H1 (cell line): ENCODE results near the gene SLC46A3. TPM values are rescaled to one million over a fixed set of nuclear protein-coding genes. Genes with fewer than 3 reads are reported as not detected.

ENCODE experiments used
- BACH1 ChIP-seq: IDR thresholded peaks from 2 replicates; pipeline ENCODE4 v1.6.1; 2012; ENCODE audit warnings: low read length, improper control_type of control experiment
- CHD7 ChIP-seq: fragments of 300-600 bp; sonication (generic); IDR thresholded peaks from 2 replicates; pipeline ENCODE4 v1.7.1; 2012; ENCODE audit warnings: low read length, moderate library complexity, mild to moderate bottlenecking, inconsistent platforms; ENCODE audit not compliant: insufficient replicate concordance
- MAFK ChIP-seq: IDR thresholded peaks from 2 replicates; pipeline ENCODE4 v1.6.1; 2012; ENCODE audit warnings: low read depth, mild to moderate bottlenecking, improper control_type of control experiment, low read length
- MAX ChIP-seq: IDR thresholded peaks from 2 replicates; pipeline ENCODE4 v1.6.1; 2012; ENCODE audit warnings: inconsistent platforms
- PHF8 ChIP-seq: fragments of 200-600 bp; sonication (generic); conservative IDR thresholded peaks from 2 replicates; pipeline ENCODE4 v1.7.1; 2012; ENCODE audit warnings: low read depth, mild to moderate bottlenecking, inconsistent platforms, low read length, moderate library complexity
- RBBP5 ChIP-seq: IDR thresholded peaks from 2 replicates; pipeline ENCODE4 v1.7.1; 2012; ENCODE audit warnings: low read depth, mild to moderate bottlenecking, inconsistent platforms, low read length, moderate library complexity, borderline replicate concordance
- SIN3A ChIP-seq, 2 experiments: IDR thresholded peaks in 1 of 2; conservative IDR thresholded peaks in 1 of 2; 2 replicates each; pipeline ENCODE4 v1.6.1; 2011 to 2012; ENCODE audit warnings: low read length in 2 of 2, improper control_type of control experiment in 1 of 2, low read depth in 1 of 2, mild to moderate bottlenecking in 1 of 2
- TAF1 ChIP-seq: IDR thresholded peaks from 2 replicates; pipeline ENCODE4 v1.6.1; 2011; ENCODE audit warnings: mild to moderate bottlenecking, low read depth, low read length
- YY1 ChIP-seq: IDR thresholded peaks from 2 replicates; pipeline ENCODE4 v1.6.1; 2011; ENCODE audit warnings: low read depth, mild to moderate bottlenecking, low read length
- polyA plus RNA-seq, 7 experiments: library from polyadenylated mRNA; depleted of rRNA in 3 of 7; stranded (reverse) in 5 of 7; unstranded in 2 of 7; fragments of >200 nt in 5 of 7; fragments of 200-250 nt in 2 of 7; gene quantifications; 1 replicate in 5 of 7; 2 replicates in 1 of 7; 4 replicates in 1 of 7; pipeline versions ENCODE4 v1.2.1 to v1.2.3, GENCODE V29; 2011 to 2013; ENCODE audit warnings: missing spikeins in 2 of 7, mixed read lengths in 2 of 7
- total RNA-seq: library from RNA; stranded (reverse); fragmentation: NEBNext Ultra II Directional; extraction: Animal tissue kit (Norgen Biotek cat#: 25700); gene quantifications from 2 replicates; pipeline ENCODE4 v1.2.1, GENCODE V29; 2021

Gene SLC46A3
- total and polyA plus RNA-seq, 2 of the 8 experiments (the other 6 are each of a cell fraction or from before 2014, with no cell fraction given), result 0.39 to 0.67 TPM

DNA sequence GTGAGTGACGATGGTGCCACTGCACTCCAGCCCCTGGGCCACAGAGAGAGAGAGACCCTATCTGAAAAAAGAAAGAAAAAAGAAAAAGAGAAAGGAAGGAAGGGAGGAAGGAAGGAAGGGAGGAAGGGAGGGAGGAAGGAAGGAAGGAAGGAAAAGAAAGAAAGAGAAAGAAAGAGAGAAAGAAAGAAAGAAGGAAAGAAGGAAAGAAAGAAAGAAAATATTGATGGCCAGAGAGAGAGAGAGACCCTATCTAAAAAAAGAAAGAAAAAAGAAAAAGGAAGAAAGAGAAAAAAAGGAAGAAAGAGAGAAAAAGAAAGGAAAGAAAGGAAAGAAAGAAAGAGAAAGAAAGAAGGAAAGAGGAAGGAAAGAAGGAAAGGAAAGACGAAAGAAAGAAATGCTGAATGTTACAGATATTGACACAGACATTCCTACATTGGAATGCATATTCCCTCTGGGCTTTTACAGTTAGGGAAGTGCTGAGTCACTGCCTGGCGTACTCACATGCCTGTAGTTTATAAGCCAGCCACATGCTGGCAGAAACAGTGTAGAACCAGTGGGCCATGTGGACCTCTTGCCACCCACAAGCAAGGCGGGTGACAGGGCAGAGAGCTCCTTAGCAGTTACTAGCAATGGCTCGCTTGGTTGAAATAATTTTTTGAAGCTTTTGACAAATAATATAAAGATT lies 34.6 kb upstream of the SLC46A3 start (continued):
- no peak for TF ChIP-seq CHD7
- peak; percentile 84 for TF ChIP-seq MAX
- TF ChIP-seq SIN3A (conservative IDR thresholded peaks at IDR 0.05 in 1 of 2, IDR thresholded peaks at IDR 0.05 in 1 of 2; ENCODE audit: low read depth in 1 of 2, low read length in 2 of 2), result no peak
- TF ChIP-seq RBBP5, result no peak
- peak; percentile 37; the same call in 1 of the 2 replicates for TF ChIP-seq TAF1
- peak; percentile 96 for TF ChIP-seq MAFK
- TF ChIP-seq YY1, result 0 out of 2 replicates have a peak, but pooled peaks have one; percentile 11
- peak; percentile 99 for TF ChIP-seq BACH1
- TF ChIP-seq PHF8, result no peak
